ENCODE data around the gene OR52I2.

Gene OR52I2

DNA sequence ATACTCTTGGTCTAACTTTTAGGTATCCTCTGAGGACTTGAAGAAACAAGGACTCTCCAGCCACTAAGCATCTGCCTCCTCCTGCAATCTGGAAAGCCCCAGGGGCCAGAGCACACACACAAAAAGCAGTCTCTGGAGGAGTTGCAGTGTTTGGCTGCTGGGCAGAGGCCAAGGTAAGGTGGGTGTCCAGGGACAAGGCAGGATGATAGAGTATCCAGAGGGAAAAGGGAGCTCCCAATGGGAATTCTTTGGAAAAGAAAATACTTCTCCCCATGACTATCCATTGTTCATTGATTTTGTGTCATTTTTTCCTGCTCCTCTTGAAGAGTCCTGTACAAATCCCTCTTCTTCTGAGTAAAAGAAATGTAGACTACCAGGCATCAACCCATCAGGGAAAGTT, at the start of gene OR52I2:
Gene OR52I2, plus strand, starts transcription at position 301 of the 400 bp plus-strand sequence.
- no peak for DNase-seq

DNA sequence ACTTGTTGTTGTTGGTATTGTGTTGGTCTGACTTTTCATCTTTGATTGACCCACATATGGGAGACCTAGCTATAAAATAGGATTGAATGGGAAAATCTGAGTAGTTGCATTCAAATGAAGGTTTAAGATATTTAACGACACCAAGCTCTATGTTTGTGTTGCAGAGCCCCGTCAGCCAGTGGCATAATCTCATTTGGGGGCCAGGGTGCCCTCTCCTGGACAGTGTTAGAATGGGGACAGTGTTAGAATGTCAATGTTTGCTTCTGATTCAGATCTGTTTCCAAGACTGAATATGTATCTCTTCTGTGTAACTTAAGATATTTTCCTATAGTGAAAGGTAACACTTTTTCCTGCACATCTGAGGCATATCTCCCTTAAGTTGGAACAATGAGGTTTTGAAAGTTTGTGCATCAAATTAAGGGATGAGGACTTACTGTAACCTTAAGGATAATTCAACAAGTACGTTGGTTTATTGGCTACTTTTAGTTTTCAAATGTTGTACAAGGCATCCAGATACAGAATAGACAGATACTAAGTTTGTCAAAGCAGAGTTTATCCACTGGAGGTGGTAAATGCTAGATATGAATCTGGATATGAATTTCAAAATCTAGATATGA, 41.8 kb upstream of the OR52I2 start:
- DNase-seq = peak; percentile 36

DNA sequence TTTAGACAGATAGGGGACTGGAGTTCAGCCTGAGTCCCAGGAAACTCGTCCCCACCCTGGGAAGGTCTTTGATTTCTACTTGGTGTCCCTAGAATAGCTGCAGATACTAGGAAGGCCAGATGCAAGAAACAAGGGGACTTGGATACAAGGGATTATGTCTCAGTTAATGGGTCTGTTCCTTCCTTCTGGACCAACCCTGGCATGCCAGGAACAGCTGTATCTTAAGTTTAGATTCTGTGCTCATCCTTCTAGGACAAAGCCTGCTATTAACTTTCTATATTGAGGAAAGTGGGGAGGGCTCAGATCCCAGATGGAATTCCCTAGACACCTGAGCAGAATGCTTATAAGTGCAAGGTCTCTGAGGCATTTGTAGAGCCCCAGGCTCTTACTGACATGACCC, 40.5 kb upstream of the OR52I2 start:
- DNase-seq = no peak

DNA sequence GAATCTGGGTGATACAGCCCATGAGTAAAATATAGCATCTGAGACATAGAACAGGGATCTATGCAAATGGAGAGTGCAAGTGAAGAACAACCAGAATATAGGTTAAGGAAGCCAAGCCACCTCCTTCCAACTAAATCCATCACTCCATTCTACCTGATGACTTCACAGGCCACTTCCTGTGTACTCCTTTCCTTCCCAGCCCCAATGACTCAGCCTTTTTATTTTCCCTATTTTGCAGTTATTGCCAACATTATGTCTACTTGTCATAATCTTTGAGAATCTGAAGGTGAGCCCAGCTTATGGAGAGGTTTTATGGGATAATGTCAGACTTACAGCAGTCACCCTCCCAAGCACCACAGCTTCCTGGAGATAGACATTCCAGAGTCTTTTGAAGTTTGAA, 38.0 kb upstream of the OR52I2 start:
- no peak for DNase-seq

DNA sequence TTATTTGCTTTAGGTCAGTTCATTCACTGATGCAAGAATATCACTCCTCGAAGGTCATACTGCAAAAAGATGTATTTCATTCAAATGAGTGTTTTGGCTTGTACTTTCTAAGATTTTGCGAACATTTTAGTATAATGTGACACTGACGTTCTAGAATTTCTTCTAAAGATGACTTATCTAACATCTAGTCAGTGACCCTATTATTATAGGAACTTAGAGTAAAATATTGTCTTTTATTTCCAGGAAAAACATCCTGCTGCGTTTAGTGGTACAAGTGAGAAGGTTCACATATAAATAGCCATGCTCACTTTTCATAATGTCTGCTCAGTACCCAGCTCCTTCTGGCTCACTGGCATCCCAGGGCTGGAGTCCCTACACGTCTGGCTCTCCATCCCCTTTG, 36.7 kb upstream of the OR52I2 start, which contains the start of gene OR52M1:
Gene OR52M1, plus strand, starts transcription at position 301 of the 400 bp plus-strand sequence. Its CDS starts 0 bp downstream, at position 301.
- DNase-seq = no peak

DNA sequence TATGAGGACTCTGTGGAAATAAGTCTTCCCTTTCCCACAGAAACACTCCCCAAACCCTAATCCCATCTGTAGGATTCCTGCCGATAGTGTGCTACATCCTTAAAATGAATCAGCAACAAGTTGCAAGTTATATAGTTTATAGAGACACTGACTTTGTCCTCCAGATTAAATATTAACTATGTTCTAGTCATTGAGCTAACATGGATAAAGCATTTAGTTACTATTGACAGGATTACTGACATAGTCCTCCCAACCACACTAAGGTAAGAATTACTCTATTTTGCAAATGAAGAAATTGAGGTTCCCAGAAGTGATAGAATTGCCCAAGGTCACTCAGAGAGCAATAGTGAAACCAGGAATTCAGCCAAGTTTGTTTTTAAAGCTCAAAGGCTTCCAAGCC, 34.7 kb upstream of the OR52I2 start:
- no peak for DNase-seq

DNA sequence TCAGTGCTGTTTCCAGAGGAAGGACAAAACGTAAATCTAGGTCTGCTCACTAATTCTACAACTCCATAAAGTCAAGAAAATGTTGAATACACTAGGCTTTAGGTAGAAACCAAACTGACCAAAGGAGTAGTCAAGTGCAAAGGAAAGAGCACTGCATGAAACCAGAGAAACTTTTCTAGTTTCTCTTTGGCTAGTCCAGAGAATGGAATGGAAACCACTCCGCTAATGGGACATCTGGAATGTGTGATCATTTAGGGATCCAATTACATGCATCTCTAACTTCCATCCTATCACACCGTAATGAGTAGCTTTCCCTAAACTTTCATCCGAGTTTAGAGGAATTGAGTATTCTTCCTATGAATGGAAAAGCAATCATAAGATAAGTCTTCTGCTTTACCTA, 34.1 kb upstream of the OR52I2 start:
- no peak for DNase-seq

DNA sequence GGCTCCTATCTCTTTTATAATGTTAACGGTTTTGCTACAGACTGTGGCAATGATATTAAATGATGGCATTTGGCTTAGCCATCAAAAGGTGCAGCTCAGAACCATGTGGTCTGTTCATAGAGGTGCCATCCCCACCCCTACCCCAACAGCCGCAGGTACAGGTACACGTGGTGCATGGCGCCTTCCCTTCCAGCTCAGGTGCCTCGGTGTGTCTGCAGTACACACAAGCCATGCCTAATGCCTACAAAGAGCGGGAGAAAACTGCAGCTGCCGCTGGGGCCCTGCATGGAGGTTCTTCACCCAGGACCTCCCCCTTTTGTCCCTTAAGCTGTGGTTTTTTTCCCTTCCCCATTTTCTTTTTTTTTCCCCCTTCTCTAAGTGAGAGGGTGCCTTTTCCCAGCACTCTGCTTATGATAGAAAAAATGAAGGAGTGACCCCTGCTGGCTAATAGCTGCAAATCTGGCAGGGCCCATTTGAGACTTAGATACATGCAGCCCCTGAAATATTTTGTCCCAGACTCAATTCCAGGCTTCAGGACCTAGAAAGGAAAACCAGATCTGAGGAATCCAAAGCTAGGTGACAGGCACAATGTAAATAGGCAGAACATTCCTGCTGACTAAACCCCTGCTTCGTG, 30.1 kb upstream of the OR52I2 start:
- no peak for DNase-seq

DNA sequence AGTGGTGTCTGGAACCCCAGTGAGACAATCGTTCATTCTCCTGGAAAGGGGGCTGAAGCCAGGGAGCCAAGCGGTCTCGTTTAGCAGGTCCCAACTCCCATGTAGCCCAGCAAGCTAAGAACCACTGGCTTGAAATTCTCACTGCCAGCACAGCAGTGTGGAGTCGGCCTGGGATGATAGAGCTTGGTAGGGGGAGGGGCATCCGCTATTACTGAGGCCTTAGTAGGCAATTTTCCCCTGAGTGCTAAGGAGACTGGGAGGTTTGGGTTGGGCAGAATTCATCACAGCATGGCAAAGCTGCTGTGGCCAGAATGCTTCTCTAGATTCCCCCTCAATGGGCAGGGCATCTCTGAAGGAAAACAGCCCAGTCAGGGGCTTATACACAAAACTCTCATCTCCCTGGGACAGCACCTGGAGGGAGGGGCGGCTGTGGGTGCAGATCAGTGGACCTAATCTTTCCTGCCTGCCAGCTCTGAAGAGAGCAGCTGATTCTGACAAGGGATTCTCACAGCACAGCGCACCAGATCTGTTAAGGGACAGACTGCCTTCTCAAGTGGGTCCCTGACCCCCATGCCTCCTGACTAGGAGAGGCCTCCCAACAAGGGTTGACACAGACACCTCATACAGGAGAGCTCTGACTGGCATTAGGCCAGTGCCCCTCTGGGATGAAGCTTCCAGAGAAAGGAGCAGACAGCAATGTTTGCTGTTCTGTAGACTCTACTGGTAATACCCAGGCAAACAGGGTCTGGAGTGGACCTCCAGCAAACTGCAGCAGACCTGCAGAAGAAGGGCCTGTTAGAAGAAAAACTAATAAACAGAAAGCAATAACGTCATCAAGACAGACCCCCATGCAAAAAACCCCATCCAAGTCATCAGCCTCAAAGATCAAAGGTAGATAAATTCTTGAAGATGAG, 21.8 kb upstream of the OR52I2 start:
- DNase-seq = no peak

DNA sequence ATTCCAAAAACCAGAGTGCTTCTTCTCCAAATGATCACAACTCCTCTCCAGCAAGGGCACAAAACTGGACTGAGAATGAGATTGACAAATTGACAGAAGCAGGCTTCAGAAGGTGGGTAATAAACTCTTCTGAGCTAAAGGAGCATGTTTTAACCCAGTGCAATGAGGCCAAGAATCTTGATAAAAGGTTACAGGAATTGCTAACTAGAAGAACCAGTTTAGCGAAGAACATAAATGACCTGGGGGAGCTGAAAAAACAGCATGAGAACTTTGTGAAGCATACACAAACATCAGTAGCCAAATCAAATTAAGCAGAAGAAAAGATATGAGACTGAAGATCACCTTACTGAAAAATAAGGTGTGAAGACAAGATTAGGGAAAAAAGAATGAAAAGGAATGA, 21.1 kb upstream of the OR52I2 start:
- DNase-seq = no peak

DNA sequence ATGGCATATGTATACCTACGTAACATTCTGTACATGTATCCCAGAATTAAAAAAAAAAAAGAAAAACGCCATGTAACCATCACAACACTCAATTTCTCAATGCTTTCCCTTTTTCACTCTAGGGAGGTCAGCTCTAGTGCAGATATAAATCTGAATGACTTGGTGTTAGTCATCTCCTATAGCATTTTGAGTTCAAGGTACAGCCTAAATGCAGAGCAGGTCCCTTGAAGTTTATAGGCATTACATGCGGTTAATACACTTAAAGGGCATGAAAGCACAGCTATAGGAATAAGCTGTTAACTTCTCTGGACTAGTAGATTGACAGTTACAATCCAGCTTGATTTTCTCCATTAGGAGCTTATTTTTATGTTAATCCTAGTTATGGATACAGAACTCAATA, 16.2 kb upstream of the OR52I2 start:
- DNase-seq = no peak

DNA sequence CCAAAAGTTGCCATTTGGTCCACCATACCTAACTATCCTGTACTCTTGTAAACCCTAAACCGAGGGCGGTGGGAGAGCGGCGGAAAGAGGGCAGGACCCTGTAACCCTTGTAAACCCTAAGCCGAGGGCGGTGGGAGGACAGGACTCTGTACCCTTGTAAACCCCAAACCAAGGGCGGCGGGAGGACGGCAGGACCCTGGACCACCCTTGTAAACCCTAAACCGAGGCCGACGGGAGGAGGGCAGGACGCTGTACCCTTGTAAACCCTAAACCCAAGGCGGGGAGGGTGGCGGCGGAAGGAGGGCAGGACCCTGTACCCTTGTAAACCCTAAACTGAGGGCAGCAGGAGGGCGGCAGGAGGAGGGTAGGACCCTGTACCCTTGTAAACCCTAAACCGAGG, 12.5 kb upstream of the OR52I2 start:
- no peak for DNase-seq

DNA sequence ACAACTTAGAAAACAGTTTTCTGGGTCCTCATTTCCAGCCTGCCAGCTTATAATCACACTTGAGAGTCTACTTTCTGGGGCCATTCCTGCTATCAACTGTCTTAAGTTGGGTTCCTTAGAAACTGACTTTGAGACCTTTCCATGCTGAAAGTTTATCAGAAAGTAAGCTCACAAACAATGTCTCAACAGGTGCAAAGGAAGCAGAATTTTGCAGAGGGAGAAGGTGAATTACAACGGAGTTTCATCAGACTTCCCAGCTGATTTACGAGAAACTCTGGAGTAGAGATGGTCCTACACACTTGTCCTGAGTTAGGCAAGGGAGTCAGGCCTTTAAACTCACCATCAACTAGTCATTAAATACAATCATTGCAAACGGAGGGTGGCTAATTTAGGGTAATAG, 4.7 kb upstream of the OR52I2 start:
- DNase-seq = no peak

DNA sequence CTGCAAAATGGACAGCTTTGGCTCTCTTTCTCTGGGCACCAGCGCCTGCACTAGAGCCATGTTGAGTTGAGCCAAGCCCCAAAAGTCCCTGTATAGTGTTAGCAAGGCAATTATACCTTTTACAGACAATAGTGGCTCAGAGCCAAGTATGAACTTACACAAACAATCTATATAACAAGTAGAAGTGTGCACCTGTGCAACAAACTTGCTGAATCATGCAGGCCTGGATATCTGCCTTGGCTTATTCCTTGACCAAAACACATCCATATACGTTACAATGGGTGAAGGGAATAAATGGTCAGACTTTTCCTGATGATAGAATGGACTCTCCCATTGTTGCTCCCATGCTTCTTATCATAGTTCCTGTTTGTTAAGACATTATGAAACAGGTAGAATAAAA, 3.8 kb upstream of the OR52I2 start:
- no peak for DNase-seq

DNA sequence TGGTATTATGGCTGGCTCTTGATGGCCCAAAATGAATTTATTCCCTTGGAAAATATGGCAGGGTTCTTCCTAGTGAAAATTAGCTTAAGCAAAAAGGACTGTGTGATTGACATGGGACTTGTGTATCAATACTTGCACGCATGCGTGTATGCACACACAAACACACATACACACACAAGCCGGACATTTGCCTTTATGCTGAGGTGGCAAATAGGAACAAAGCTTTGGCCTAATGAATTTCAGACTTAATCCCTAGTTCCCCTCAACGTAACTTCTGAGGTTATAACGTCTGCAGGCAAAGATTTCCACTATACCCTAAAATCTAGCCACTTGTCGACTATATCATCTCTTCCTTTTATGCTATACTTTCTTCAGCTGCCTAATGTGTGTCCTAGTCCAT, 2.9 kb upstream of the OR52I2 start:
- no peak for DNase-seq

DNA sequence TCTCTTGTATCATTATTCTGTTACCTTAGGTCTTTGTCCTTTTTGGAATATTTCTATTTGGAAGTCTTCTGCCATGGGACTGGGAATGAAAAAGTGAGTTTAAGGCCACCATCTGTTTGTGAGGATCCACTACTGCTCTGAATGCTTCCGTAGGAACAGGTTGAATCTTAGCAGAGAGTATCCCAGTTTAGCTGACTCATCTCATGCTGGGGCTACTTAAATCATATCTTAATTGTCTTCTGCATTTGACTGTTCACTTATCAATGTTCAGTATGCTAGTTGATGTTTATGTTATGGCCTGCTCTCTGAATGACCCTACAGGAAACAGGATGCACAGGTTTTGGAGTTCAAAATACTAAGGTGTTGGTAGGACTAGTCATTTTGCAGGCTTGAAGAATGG, 1.4 kb upstream of the OR52I2 start:
- no peak for DNase-seq

DNA sequence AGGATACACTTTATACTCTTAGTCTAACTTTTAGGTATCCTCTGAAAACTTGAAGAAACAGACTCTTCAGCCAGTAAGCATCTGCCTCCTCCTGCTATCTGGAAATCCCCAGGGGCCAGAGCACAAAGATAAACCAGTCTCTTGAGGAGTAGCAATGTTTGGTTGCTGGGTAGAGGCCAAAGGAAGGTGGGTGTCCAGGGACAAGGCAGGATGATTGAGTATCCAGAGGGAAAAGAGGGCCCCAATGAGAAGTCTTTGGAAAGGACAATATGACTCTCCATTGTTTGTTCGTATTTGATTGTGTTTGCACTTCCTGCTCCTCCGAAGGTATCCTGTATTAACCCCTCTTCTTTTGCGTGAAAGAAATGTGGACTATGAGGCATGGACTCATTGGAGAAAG, 7.5 kb downstream of the OR52I2 start:
- DNase-seq = no peak

DNA sequence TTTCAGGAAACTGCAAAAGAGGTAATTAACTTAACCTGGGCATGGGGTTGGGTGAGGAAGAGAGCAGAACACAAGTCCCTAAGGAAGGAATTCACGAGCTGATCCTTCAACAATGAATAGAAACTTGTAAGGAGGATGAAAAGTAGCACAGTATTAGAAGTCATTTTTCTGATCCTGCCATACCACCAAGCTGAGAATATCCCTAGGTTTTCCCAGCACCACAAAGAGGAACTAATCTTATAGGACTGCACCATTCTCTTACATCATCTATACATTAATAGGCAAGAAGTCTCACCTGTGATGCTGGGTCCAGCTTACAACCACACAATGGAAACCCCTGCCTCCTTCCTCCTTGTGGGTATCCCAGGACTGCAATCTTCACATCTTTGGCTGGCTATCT, 12.2 kb downstream of the OR52I2 start, which contains the start of gene OR52I1:
Gene OR52I1, plus strand, starts transcription at position 301 of the 400 bp plus-strand sequence. Its CDS starts 0 bp downstream, at position 301.
- DNase-seq = no peak

DNA sequence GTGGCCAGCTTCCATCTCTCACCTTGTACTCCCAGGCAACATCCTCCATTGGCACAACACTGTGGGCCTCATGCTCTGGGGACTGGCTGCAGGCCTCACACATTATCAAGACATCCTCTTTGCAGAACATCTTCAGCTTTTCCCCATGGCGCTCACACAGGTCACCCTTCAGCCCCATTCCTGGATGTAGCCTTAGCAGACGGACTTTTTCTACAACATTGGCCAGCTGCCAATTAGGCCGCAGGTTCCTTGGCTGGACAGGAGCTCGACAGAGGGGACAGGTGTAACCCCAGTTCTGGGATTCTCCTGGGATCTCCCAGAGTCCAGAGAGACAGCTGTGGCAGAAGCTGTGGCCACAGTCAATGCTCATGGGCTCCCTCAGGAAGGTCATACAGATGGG, 23.5 kb downstream of the OR52I2 start:
- no peak for DNase-seq

DNA sequence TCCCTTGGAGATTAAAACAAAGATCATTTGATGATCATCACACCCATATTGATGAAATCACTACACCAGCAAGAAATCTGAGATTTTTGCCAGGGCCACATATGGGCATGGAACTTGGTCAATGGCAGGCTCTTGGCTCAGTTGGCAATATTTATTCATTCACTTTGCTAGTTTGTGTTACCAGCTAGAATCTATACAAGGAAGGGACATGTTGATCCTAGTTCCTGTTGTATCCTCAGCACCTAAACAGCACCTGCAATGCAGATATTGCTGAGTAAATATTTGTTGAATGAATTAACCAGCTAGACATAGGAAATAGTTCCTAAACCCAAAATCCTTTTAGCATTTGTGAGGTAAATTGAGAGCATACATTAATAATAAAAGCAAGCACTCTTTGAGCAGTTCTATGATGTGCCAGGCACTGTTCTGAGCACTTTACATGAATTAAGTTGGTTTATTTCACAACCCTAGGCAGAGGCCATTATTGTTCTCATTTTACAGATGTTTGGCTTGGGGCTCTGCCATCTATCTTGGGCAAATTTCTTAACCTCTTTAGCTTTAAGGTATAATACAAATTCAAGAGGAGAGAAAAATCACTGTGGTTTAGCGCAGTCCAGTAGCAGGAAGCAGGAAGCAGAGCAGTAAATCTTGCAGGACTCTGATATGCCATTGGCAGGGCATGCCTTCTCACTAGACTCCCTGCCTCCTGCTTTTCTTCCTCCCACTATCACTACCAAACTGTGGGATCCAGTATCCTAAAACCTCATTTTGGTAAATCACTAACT, 24.9 kb downstream of the OR52I2 start:
- no peak for DNase-seq

DNA sequence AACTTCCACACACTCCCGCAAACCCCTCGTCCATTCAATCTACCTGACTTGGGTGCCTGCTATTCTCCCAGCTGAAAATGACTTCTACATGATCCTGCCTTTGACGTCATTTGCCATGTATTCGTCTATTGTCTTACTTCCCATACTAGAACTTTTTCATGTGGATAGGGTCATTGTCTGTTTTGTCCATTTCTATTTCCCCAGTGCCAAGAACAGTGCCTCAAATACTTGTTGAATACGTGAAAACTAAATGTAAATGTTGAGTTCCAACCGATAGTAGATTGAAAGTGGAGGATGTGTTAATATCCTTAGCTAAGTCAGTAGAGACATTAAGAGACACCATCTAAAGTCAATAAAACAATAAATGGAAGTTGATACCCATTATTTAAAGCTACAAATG, 25.6 kb downstream of the OR52I2 start:
- no peak for DNase-seq

DNA sequence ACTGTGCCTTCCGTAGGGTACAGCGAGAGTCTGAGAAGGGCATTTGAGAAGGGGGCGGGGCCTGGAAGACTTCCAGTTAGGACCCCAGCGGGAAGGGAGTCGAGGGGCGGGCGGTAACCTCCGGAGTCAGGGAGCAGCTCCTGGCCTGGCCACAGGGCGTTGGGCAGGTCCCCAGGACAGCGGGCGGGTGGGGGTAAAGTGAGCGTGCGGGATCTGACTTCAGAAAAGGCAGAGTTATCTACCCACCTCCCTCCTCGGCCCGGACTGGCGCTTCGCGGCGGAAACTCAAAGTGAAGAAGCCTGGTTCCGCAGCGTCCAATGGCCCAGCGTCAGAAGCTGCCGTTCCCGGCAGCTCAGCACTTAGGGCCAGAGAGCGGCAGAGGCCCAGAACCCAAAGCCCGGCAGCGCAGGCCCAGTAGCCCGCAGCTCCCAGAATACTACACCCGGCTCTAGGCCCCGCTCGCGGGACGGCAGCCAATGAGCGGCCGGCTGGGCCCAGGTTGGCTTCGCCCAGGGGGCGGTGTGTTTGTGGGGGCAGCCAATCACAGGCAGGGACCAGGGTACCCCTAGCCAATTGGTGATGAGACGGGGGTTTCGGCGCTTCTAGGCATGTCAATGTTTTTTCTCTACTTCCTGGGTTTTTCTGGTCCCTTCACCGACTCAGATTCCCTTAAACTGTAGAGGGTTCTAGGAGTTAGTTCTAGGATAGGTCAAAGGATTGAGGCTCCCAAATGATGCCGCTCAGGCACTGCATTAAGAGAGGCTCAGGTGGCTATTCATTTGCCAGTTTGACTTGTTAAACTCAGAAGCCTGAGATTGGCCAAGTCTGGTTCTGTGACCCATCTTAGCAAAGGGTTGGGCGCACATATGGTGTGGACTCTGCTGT, 26.5 kb downstream of the OR52I2 start, which contains the start of gene TRIM68:
Gene TRIM68, minus strand, starts transcription at position 451 of the 886 bp plus-strand sequence. CDS start 2,727 bp downstream, outside the sequence.
- DNase-seq = peak; percentile 94
